Measurements from ENCODE around the gene TRIP12. TPM values are rescaled to one million over a fixed set of nuclear protein-coding genes. Genes with fewer than 3 reads are reported as not detected.
"Not testable (repeated sequence)": the region's sequence is repeated elsewhere in the genome, so short reads cannot be mapped to it uniquely, and the experiment has no call there.

The TRIP12 gene
- total RNA-seq, 1 donor from 2014 or later, result 207 TPM

GRCh38 chr2:229779650-229780049, 142.2 kb downstream of the TRIP12 start:
- no peak for DNase-seq (ENCODE audit: low read depth in 2 of 2)

- no peak for DNase-seq (ENCODE audit: low read depth in 2 of 2)
These were observed 144.1 kb downstream of the TRIP12 start for GRCh38 chr2:229777716-229778115.

- peak in 1 of 2 donors; percentile 25 for DNase-seq (ENCODE audit: low read depth in 2 of 2)
These were observed 146.0 kb downstream of the TRIP12 start for GRCh38 chr2:229775614-229776313.

- no peak for DNase-seq (ENCODE audit: low read depth in 2 of 2)
These were observed 147.6 kb downstream of the TRIP12 start for GRCh38 chr2:229774237-229774636.

- no peak for DNase-seq (ENCODE audit: low read depth in 2 of 2)
These were observed 153.6 kb downstream of the TRIP12 start for GRCh38 chr2:229768235-229768634.

- DNase-seq (ENCODE audit: low read depth in 2 of 2), result no peak
These were observed 156.1 kb downstream of the TRIP12 start for GRCh38 chr2:229765721-229766120.

- no peak for DNase-seq (ENCODE audit: low read depth in 2 of 2)
These were observed 160.1 kb downstream of the TRIP12 start for GRCh38 chr2:229761663-229762062.

GRCh38 chr2:229757462-229757861, 164.3 kb downstream of the TRIP12 start:
- not testable (repeated sequence) for DNase-seq (ENCODE audit: low read depth in 2 of 2)

- no peak for DNase-seq (ENCODE audit: low read depth in 2 of 2)
These were observed 168.7 kb downstream of the TRIP12 start for GRCh38 chr2:229752970-229753729.

- no peak for DNase-seq (ENCODE audit: low read depth in 2 of 2)
These were observed 172.0 kb downstream of the TRIP12 start for GRCh38 chr2:229749779-229750178.

GRCh38 chr2:229748950-229749349, 172.9 kb downstream of the TRIP12 start:
- no peak for DNase-seq (ENCODE audit: low read depth in 2 of 2)

GRCh38 chr2:229742691-229743090, 179.1 kb downstream of the TRIP12 start:
- not testable (repeated sequence) for DNase-seq (ENCODE audit: low read depth in 2 of 2)

GRCh38 chr2:229740279-229740678, 181.5 kb downstream of the TRIP12 start:
- DNase-seq (ENCODE audit: low read depth in 2 of 2), result no peak

- DNase-seq (ENCODE audit: low read depth in 2 of 2), result no peak
These were observed 183.7 kb downstream of the TRIP12 start for GRCh38 chr2:229738024-229738625.

- no peak for DNase-seq (ENCODE audit: low read depth in 2 of 2)
These were observed 187.4 kb downstream of the TRIP12 start for GRCh38 chr2:229734410-229734809.

GRCh38 chr2:229733611-229734245, 188.1 kb downstream of the TRIP12 start:
- DNase-seq (ENCODE audit: low read depth in 2 of 2), result no peak

GRCh38 chr2:229732897-229733296, 188.9 kb downstream of the TRIP12 start:
- no peak for DNase-seq (ENCODE audit: low read depth in 2 of 2)

- DNase-seq (ENCODE audit: low read depth in 2 of 2), result no peak
These were observed 189.9 kb downstream of the TRIP12 start for GRCh38 chr2:229731916-229732315.

- DNase-seq (ENCODE audit: low read depth in 2 of 2), result no peak
These were observed 190.4 kb downstream of the TRIP12 start for GRCh38 chr2:229731363-229731762.

- DNase-seq (ENCODE audit: low read depth in 2 of 2), result no peak
These were observed 193.4 kb downstream of the TRIP12 start for GRCh38 chr2:229728370-229728769.

GRCh38 chr2:229726643-229727042, 195.2 kb downstream of the TRIP12 start:
- DNase-seq (ENCODE audit: low read depth in 2 of 2), result no peak
